Astrocyte (in vitro differentiated cells and primary cell): ENCODE data around the gene MSANTD4. TPM values are rescaled to one million over a fixed set of nuclear protein-coding genes. Genes with fewer than 3 reads are reported as not detected.
"Not testable (repeated sequence)": the region's sequence is repeated elsewhere in the genome, so short reads cannot be mapped to it uniquely, and the experiment has no call there.

ENCODE experiments used
- DNase-seq: peaks from one replicate; pipeline ENCODE4 v3.0.0-alpha.2; 2010; ENCODE audit warnings: low read depth
- FAIRE-seq: peaks from 2 replicates; lab custom pipeline; 2011; peaks lifted over from hg19 to GRCh38; lab: Jason Lieb, UNC
- H2AFZ ChIP-seq: 2 replicates; pipeline ENCODE4 v1.6.0; 2012; ENCODE audit warnings: low read depth, low read length, inconsistent platforms
- H3K27ac ChIP-seq: 2 replicates; pipeline ENCODE4 v1.5.1; 2011; ENCODE audit warnings: low read depth, low read length, inconsistent platforms
- H3K27me3 ChIP-seq: 2 replicates; pipeline ENCODE4 v1.6.0; 2011; ENCODE audit warnings: low read length, inconsistent platforms; ENCODE audit not compliant: insufficient read depth
- H3K36me3 ChIP-seq: 2 replicates; pipeline ENCODE4 v1.5.1; 2011; ENCODE audit warnings: low read length, inconsistent platforms; ENCODE audit not compliant: insufficient read depth
- H3K4me1 ChIP-seq: 2 replicates; pipeline ENCODE4 v1.5.1; 2011; ENCODE audit warnings: low read length, inconsistent platforms; ENCODE audit not compliant: insufficient read depth
- H3K4me2 ChIP-seq: 2 replicates; pipeline ENCODE4 v1.6.0; 2012; ENCODE audit warnings: low read length, inconsistent platforms
- H3K4me3 ChIP-seq: 2 replicates; pipeline ENCODE4 v1.5.1; 2011; ENCODE audit warnings: low read depth, mild to moderate bottlenecking, low read length, inconsistent platforms; ENCODE audit not compliant: insufficient read depth
- H3K79me2 ChIP-seq: 2 replicates; pipeline ENCODE4 v1.6.0; 2012; ENCODE audit warnings: mild to moderate bottlenecking, low read length, inconsistent platforms; ENCODE audit not compliant: insufficient read depth
- H3K9ac ChIP-seq: 2 replicates; pipeline ENCODE4 v1.6.0; 2012; ENCODE audit warnings: mild to moderate bottlenecking, low read length, inconsistent platforms
- H3K9me3 ChIP-seq: 2 replicates; pipeline ENCODE4 v1.5.1; 2012; ENCODE audit warnings: low read depth, mild to moderate bottlenecking, low read length, inconsistent platforms; ENCODE audit not compliant: insufficient read depth
- H4K20me1 ChIP-seq: 2 replicates; pipeline ENCODE4 v1.6.0; 2012; ENCODE audit warnings: low read length, inconsistent platforms; ENCODE audit not compliant: insufficient read depth
- H3K27ac Mint-ChIP-seq: one replicate; pipeline ENCODE4 v1.8.0; 2021; ENCODE audit warnings: mild to moderate bottlenecking, mixed read lengths; ENCODE audit not compliant: unreplicated experiment
- H3K27me3 Mint-ChIP-seq: one replicate; pipeline ENCODE4 v1.8.0; 2021; ENCODE audit warnings: low read depth, mixed read lengths; ENCODE audit not compliant: unreplicated experiment
- H3K36me3 Mint-ChIP-seq: one replicate; pipeline ENCODE4 v1.8.0; 2021; ENCODE audit warnings: low read depth, mixed read lengths; ENCODE audit not compliant: unreplicated experiment
- H3K4me1 Mint-ChIP-seq: one replicate; pipeline ENCODE4 v1.8.0; 2021; ENCODE audit warnings: low read depth, mixed read lengths; ENCODE audit not compliant: unreplicated experiment
- H3K4me3 Mint-ChIP-seq: one replicate; pipeline ENCODE4 v1.8.0; 2021; ENCODE audit warnings: mild to moderate bottlenecking, moderate library complexity, mixed read lengths; ENCODE audit not compliant: unreplicated experiment
- H3K9me3 Mint-ChIP-seq: one replicate; pipeline ENCODE4 v1.8.0; 2021; ENCODE audit warnings: mild to moderate bottlenecking, mixed read lengths; ENCODE audit not compliant: unreplicated experiment
- CTCF ChIP-seq: IDR thresholded peaks from 2 replicates; pipeline ENCODE4 v1.5.1; 2011; ENCODE audit warnings: low read depth, mild to moderate bottlenecking, inconsistent platforms, low read length, moderate library complexity; ENCODE audit not compliant: insufficient read depth
- EZH2 ChIP-seq: IDR thresholded peaks from 2 replicates; pipeline ENCODE4 v1.6.1; 2012; ENCODE audit warnings: mild to moderate bottlenecking, low read length, inconsistent platforms; ENCODE audit not compliant: insufficient read depth
- total RNA-seq: library from RNA; stranded (reverse); gene quantifications from 2 replicates; pipeline ENCODE4 v1.2.1, GENCODE V29; 2021

MSANTD4 gene
- total RNA-seq, 1 donor from 2014 or later: 19.8 TPM

- no peaks in the 10 kb centered on the region for H3K27me3 ChIP-seq
- peaks cover 22% of the 10 kb centered on the region for H3K36me3 ChIP-seq
- H3K27ac Mint-ChIP-seq: peak overlapping the region; percentile 67
- no peak for TF ChIP-seq EZH2
- FAIRE-seq (no peak), DNase-seq (no peak)
- no peak overlapping the region for H3K4me3 ChIP-seq
- no peaks in the 10 kb centered on the region for H3K9me3 ChIP-seq
- no peak overlapping the region for H3K9ac ChIP-seq
- peaks cover 30% of the 10 kb centered on the region for H3K36me3 Mint-ChIP-seq
- H3K27me3 Mint-ChIP-seq: no peaks in the 10 kb centered on the region
- H3K4me1 ChIP-seq: peaks cover 19% of the 10 kb centered on the region
- H3K9me3 Mint-ChIP-seq: peaks cover 2% of the 10 kb centered on the region
- H3K4me3 Mint-ChIP-seq: no peak overlapping the region
- peak overlapping the region; percentile 6 for H3K4me2 ChIP-seq
- peaks cover 30% of the 10 kb centered on the region for H3K4me1 Mint-ChIP-seq
- peaks cover 7% of the 10 kb centered on the region for H4K20me1 ChIP-seq
- no peak overlapping the region for H2AFZ ChIP-seq
- no peak overlapping the region for H3K27ac ChIP-seq
- H3K79me2 ChIP-seq: peaks cover 75% of the 10 kb centered on the region
These were observed 10.6 kb downstream of the MSANTD4 start for GRCh38 chr11:106011481-106011880.

- not testable (repeated sequence) for H3K4me3 ChIP-seq, H3K27ac ChIP-seq, H3K4me2 ChIP-seq, DNase-seq, H3K4me1 ChIP-seq, H3K36me3 ChIP-seq, H3K27ac Mint-ChIP-seq, H3K9ac ChIP-seq, H3K27me3 ChIP-seq, H3K9me3 Mint-ChIP-seq, H3K4me1 Mint-ChIP-seq, H4K20me1 ChIP-seq, H3K4me3 Mint-ChIP-seq, H3K27me3 Mint-ChIP-seq, FAIRE-seq, H2AFZ ChIP-seq, H3K9me3 ChIP-seq
- H3K36me3 Mint-ChIP-seq: peaks cover 42% of the 10 kb centered on the region
- peaks cover 21% of the 10 kb centered on the region for H3K79me2 ChIP-seq
These were observed 18.9 kb downstream of the MSANTD4 start for GRCh38 chr11:106003094-106003493.

GRCh38 chr11:106001304-106002012, 20.6 kb downstream of the MSANTD4 start:
- Histone ChIP-seq H3K4me1 (no peaks in the 10 kb centered on the region), H3K27me3 (no peaks in the 10 kb centered on the region), H3K4me2 (no peak overlapping the region), H3K9ac (no peak overlapping the region), H3K4me3 (no peak overlapping the region), H3K9me3 (no peaks in the 10 kb centered on the region), H3K79me2 (peaks cover 8% of the 10 kb centered on the region), H3K36me3 (peaks cover 6% of the 10 kb centered on the region), H2AFZ (no peak overlapping the region), H4K20me1 (peaks cover 12% of the 10 kb centered on the region), H3K27ac (no peak overlapping the region)
- Mint-ChIP-seq H3K9me3 (no peaks in the 10 kb centered on the region), H3K4me3 (no peak overlapping the region), H3K4me1 (peaks cover 2% of the 10 kb centered on the region), H3K27ac (no peak overlapping the region), H3K36me3 (peaks cover 27% of the 10 kb centered on the region), H3K27me3 (no peaks in the 10 kb centered on the region)
- DNase-seq: no peak
- FAIRE-seq: no peak
- no peak for TF ChIP-seq EZH2
- no peak for TF ChIP-seq CTCF
